GM12878 (cell line): ENCODE measurements around the gene GNB2. TPM values are rescaled to one million over a fixed set of nuclear protein-coding genes. Genes with fewer than 3 reads are reported as not detected.

ENCODE experiments used
- ATAC-seq: fragments of 200-7000 bp; cut with Tn5 transposase; 3 replicates; pipeline ENCODE4 v1.9.1; 2020; ENCODE audit warnings: mild to moderate bottlenecking, moderate library complexity
- BruUV-seq: library from RNA; stranded (reverse); fragments of 400-500 nt; replicated peaks from 2 replicates; lab custom pipeline; 2021; lab: Mats Ljungman, UMichigan
- CTCF ChIA-PET: fragments of 300-600 bp; sonication (Branson Sonifier 250); formaldehyde crosslinking; extraction: SDS; loops from one replicate; lab custom pipeline; 2021; ENCODE audit warnings: inconsistent platforms; lab: Yijun Ruan, JAX
- POLR2A ChIA-PET: fragments of 350-600 bp; formaldehyde crosslinking; extraction: SDS; loops from one replicate; lab custom pipeline; 2021; ENCODE audit warnings: inconsistent platforms; lab: Charles Lee
- RAD21 ChIA-PET: fragments of 300-600 bp; sonication (Branson Sonifier 250); formaldehyde crosslinking; loops from one replicate; lab custom pipeline; 2023; ENCODE audit warnings: antibody characterized with exemption; ENCODE audit not compliant: unreplicated experiment; lab: Charles Lee
- SMC1A ChIA-PET: fragments of 300-600 bp; sonication (Branson Sonifier 250); formaldehyde crosslinking; loops from one replicate; lab custom pipeline; 2023; ENCODE audit not compliant: unreplicated experiment, uncharacterized antibody; lab: Charles Lee
- DNase-seq: peaks from one replicate; pipeline ENCODE4 v3.0.0-alpha.2; 2011; ENCODE audit warnings: low read depth, low spot score
- FAIRE-seq: peaks from 3 replicates; lab custom pipeline; 2011; peaks lifted over from hg19 to GRCh38; lab: Jason Lieb, UNC
- H2AFZ ChIP-seq: 2 replicates; pipeline ENCODE4 v1.6.0; 2011; ENCODE audit warnings: low read depth, low read length, control low read depth; ENCODE audit not compliant: control insufficient read depth
- H3K27ac ChIP-seq: 2 replicates; pipeline ENCODE4 v1.5.1; 2011; ENCODE audit warnings: control low read depth; ENCODE audit not compliant: control insufficient read depth, insufficient read depth
- H3K27me3 ChIP-seq, 2 experiments: replicated peaks in 1 of 2; 2 replicates each; pipeline versions ENCODE4 v1.6.0 to v1.6.1; 2011; ENCODE audit warnings: low read length in 1 of 2; ENCODE audit not compliant: control insufficient read depth in 2 of 2, insufficient read depth in 2 of 2
- H3K36me3 ChIP-seq, 2 experiments: 2 replicates each; pipeline ENCODE4 v1.5.1; 2011; ENCODE audit warnings: low read length in 1 of 2; ENCODE audit not compliant: control insufficient read depth in 2 of 2, insufficient read depth in 2 of 2
- H3K4me1 ChIP-seq: 2 replicates; pipeline ENCODE4 v1.6.1; 2011; ENCODE audit warnings: mild to moderate bottlenecking, low read length, moderate library complexity, mixed read lengths; ENCODE audit not compliant: control insufficient read depth, insufficient read depth
- H3K4me2 ChIP-seq: 2 replicates; pipeline ENCODE4 v1.6.0; 2011; ENCODE audit warnings: control low read depth; ENCODE audit not compliant: control insufficient read depth, insufficient read depth
- H3K4me3 ChIP-seq: fragments of 200-600 bp; sonication (generic); 2 replicates; pipeline ENCODE4 v1.5.1; 2016
- H3K79me2 ChIP-seq: 2 replicates; pipeline ENCODE4 v1.6.0; 2011; ENCODE audit warnings: low read length; ENCODE audit not compliant: control insufficient read depth, insufficient read depth
- H3K9ac ChIP-seq: 2 replicates; pipeline ENCODE4 v1.8.0; 2011; ENCODE audit warnings: low read length, control low read depth, mixed read lengths; ENCODE audit not compliant: control insufficient read depth, insufficient read depth
- H3K9me3 ChIP-seq: replicated peaks from 3 replicates; pipeline ENCODE4 v1.5.1; 2011; ENCODE audit warnings: mild to moderate bottlenecking, low read length; ENCODE audit not compliant: control insufficient read depth, insufficient read depth
- H4K20me1 ChIP-seq: 2 replicates; pipeline ENCODE4 v1.6.0; 2011; ENCODE audit not compliant: control insufficient read depth, insufficient read depth
- CUX1 ChIP-seq: IDR thresholded peaks from 2 replicates; pipeline ENCODE4 v1.6.1; 2012; ENCODE audit warnings: improper control_type of control experiment, low read depth, low read length; ENCODE audit not compliant: insufficient replicate concordance
- ETV6 ChIP-seq, 2 experiments: fragments of 450-650 bp in 1 of 2; IDR thresholded peaks in 1 of 2; conservative IDR thresholded peaks in 1 of 2; 2 replicates each; pipeline ENCODE4 v1.6.1; 2014; ENCODE audit warnings: antibody characterized with exemption in 1 of 2, borderline replicate concordance in 1 of 2, low read depth in 1 of 2, mild to moderate bottlenecking in 1 of 2, moderate library complexity in 1 of 2
- MYB ChIP-seq: fragments of 150-350 bp; IDR thresholded peaks from 2 replicates; pipeline ENCODE4 v1.6.1; 2014; ENCODE audit warnings: mild to moderate bottlenecking, low read depth, low read length, borderline replicate concordance
- NRF1 ChIP-seq: conservative IDR thresholded peaks from 2 replicates; pipeline ENCODE4 v1.6.1; 2011; ENCODE audit warnings: mild to moderate bottlenecking, low read depth, low read length, improper control_type of control experiment
- PAX8 ChIP-seq: fragments of 450-650 bp; IDR thresholded peaks from 2 replicates; pipeline ENCODE4 v1.6.1; 2017; ENCODE audit warnings: mild to moderate bottlenecking, moderate library complexity
- PML ChIP-seq: IDR thresholded peaks from 2 replicates; pipeline ENCODE4 v1.6.1; 2012; ENCODE audit warnings: low read length, inconsistent platforms
- POLR2A ChIP-seq: IDR thresholded peaks from 2 replicates; pipeline ENCODE4 v1.6.1; 2011; ENCODE audit warnings: low read depth, mild to moderate bottlenecking, low read length
- SMAD5 ChIP-seq: IDR thresholded peaks from 2 replicates; pipeline ENCODE4 v1.6.1; 2016; ENCODE audit warnings: antibody characterized with exemption, low read depth
- TCF12 ChIP-seq: IDR thresholded peaks from 2 replicates; pipeline ENCODE4 v1.6.1; 2011; ENCODE audit warnings: low read depth, mild to moderate bottlenecking, low read length
- ZNF384 ChIP-seq: IDR thresholded peaks from 2 replicates; pipeline ENCODE4 v1.6.1; 2012; ENCODE audit warnings: low read depth, mild to moderate bottlenecking, low read length, improper control_type of control experiment, borderline replicate concordance
- WGBS: methylation state at CpG from one replicate; pipeline ENCODE4 v1.1.6; 2016; ENCODE audit warnings: low lambda C conversion rate; ENCODE audit not compliant: insufficient replicate concordance, insufficient coverage; ENCODE audit errors: missing lambda C conversion rate; 5-methylcytosine and 5-hydroxymethylcytosine counted together
- in situ Hi-C: fragments of 300-500 bp; cut with MboI; formaldehyde crosslinking; loops from 9 replicates; pipeline ENCODE4 v1.14.3; 2018; ENCODE audit warnings: mixed read lengths
- intact Hi-C: fragments of 100-400 bp; cut with micrococcal nuclease; formaldehyde crosslinking; loops from one replicate; pipeline ENCODE4 v1.14.2; 2022; ENCODE audit not compliant: unreplicated experiment
- polyA plus RNA-seq, 11 experiments: library from polyadenylated mRNA; depleted of rRNA in 4 of 11; unstranded in 6 of 11; stranded (reverse) in 5 of 11; fragments of >200 nt; fragmentation: Nextera tagmentation in 4 of 11; fragmentation: Illumina TruSeq in 1 of 11; extraction: Ambion mirVana in 4 of 11; extraction: Trizol in 1 of 11; gene quantifications; 1 replicate in 1 of 11; 2 replicates in 10 of 11; pipeline versions ENCODE4 v1.2.1 to v1.2.3, GENCODE V29; 2011 to 2016; ENCODE audit warnings: inconsistent platforms in 2 of 11, missing spikeins in 2 of 11, low read depth in 1 of 11
- total RNA-seq, 4 experiments: library from RNA; depleted of rRNA in 3 of 4; stranded (reverse); fragments of >200 nt in 3 of 4; fragmentation: Illumina TruSeq in 1 of 4; extraction: Trizol in 1 of 4; gene quantifications; 2 replicates each; pipeline versions ENCODE4 v1.2.1 to v1.2.3, GENCODE V29; 2013 to 2021
- TF ChIP-seq, protein P1 (sequence below): fragments of 450-650 bp; IDR thresholded peaks from 2 replicates; pipeline ENCODE4 v1.6.1; 2017; ENCODE audit warnings: antibody characterized with exemption, mild to moderate bottlenecking, moderate library complexity

The GNB2 gene
- total and polyA plus RNA-seq, 10 of the 15 experiments (the other 5 are each of a cell fraction or from before 2014, with no cell fraction given), result 0.35 to 175 (median 59.7) TPM

DNA sequence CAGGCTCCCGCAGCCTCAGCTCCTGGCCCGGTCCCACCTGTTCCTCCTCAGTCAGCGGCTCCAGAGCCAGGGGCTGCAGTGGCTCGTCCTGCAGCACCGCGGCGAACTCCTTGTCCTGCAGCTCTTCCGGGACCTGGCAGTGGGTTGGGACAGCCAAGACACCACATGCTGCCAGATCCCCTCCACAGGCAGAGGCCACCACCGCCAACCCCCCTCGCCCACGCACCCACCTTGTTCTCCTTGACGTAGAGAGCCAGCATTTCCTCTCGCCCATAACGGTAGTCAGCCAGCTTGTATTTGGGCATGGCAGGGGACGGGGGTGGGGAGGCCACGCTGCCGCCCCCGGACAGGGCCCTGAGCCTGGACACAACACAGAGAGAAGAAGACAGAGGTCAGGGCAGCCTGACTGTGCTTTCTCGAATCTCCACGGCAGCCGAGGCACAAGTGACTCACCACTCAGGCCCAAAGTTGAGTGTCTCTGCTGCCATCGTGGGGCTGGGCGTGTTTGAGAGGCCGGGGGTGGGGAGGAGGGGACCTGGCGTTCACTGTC, 14.3 kb downstream of the GNB2 start:
- intact Hi-C loops, result no loop called here
- POLR2A ChIA-PET, result interaction anchor here (0.5 to 1.3 kb wide), 4 partner anchors 18 to 540 kb away, joined by 4 to 8 read pairs (median 5); partner anchors contain the start of gene POP7
- no peak for FAIRE-seq
- H3K9me3 ChIP-seq, result no peaks in the 10 kb centered on the region
- in situ Hi-C loops, result loop anchor here (25.0 kb wide), 1 partner anchor 226 kb away; the partner anchor contains the start of gene SPACDR
- BruUV-seq, result no TSS peak
- H4K20me1 ChIP-seq, result no peaks in the 10 kb centered on the region
- H3K27ac ChIP-seq, result no peak overlapping the region
- peaks cover 25% of the 10 kb centered on the region for H3K4me1 ChIP-seq
- H3K27me3 ChIP-seq, result no peaks in the 10 kb centered on the region
- no peak overlapping the region for H3K9ac ChIP-seq
- H3K4me3 ChIP-seq, result no peak overlapping the region
- peaks cover 42% of the 10 kb centered on the region for H3K79me2 ChIP-seq
- 81% methylated on average over 22 of the region's 25 CpGs for whole genome bisulfite sequencing
- SMC1A ChIA-PET, result no interaction called here
- H3K4me2 ChIP-seq, result no peak overlapping the region
- RAD21 ChIA-PET, result no interaction called here
- TF ChIP-seq, protein P1, sequence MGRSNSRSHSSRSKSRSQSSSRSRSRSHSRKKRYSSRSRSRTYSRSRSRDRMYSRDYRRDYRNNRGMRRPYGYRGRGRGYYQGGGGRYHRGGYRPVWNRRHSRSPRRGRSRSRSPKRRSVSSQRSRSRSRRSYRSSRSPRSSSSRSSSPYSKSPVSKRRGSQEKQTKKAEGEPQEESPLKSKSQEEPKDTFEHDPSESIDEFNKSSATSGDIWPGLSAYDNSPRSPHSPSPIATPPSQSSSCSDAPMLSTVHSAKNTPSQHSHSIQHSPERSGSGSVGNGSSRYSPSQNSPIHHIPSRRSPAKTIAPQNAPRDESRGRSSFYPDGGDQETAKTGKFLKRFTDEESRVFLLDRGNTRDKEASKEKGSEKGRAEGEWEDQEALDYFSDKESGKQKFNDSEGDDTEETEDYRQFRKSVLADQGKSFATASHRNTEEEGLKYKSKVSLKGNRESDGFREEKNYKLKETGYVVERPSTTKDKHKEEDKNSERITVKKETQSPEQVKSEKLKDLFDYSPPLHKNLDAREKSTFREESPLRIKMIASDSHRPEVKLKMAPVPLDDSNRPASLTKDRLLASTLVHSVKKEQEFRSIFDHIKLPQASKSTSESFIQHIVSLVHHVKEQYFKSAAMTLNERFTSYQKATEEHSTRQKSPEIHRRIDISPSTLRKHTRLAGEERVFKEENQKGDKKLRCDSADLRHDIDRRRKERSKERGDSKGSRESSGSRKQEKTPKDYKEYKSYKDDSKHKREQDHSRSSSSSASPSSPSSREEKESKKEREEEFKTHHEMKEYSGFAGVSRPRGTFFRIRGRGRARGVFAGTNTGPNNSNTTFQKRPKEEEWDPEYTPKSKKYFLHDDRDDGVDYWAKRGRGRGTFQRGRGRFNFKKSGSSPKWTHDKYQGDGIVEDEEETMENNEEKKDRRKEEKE, result no peak
- no peak for TF ChIP-seq PAX8
- TF ChIP-seq CUX1, result no peak
- TF ChIP-seq ZNF384, result no peak
- TF ChIP-seq TCF12, result no peak
- no peak for TF ChIP-seq MYB
- no peak for TF ChIP-seq ETV6 (conservative IDR thresholded peaks at IDR 0.05 in 1 of 2, IDR thresholded peaks at IDR 0.05 in 1 of 2; ENCODE audit: borderline replicate concordance in 1 of 2, low read depth in 1 of 2)
- TF ChIP-seq SMAD5, result no peak
- no peak for TF ChIP-seq NRF1
- no peak for TF ChIP-seq POLR2A
- TF ChIP-seq PML, result no peak
- TF ChIP-seq, all 136 proteins: peak for 0
- DNase-seq (no peak), ATAC-seq (no peak)
- Histone ChIP-seq H2AFZ (no peak overlapping the region), H3K36me3 (peaks cover 0 to 30% of the 10 kb centered on the region in 2 experiments; a peak in 3 of 4 replicates)
- CTCF ChIA-PET, result interaction anchor here (6.1 to 6.6 kb wide), 2 partner anchors 9 to 102 kb away, joined by 41 to 57 read pairs; partner anchors contain the start of genes FBXO24 and LRCH4
